HCT116 (cell line): ENCODE measurements around the gene C2orf74. TPM values are rescaled to one million over a fixed set of nuclear protein-coding genes. Genes with fewer than 3 reads are reported as not detected.
A peak's percentile ranks its signal among the peaks of the same experiment; 100 is the strongest.
"Not testable (repeated sequence)": the region's sequence is repeated elsewhere in the genome, so short reads cannot be mapped to it uniquely, and the experiment has no call there.

ENCODE experiments used
- ATAC-seq: fragments of 200-7000 bp; cut with Tn5 transposase; 2 replicates; pipeline ENCODE4 v1.9.1; 2020; ENCODE audit warnings: mild to moderate bottlenecking, moderate library complexity
- BruUV-seq: library from RNA; stranded (reverse); fragments of 400-500 nt; replicated peaks from 2 replicates; lab custom pipeline; 2021; lab: Mats Ljungman, UMichigan
- CTCF ChIA-PET: fragments of 300-600 bp; sonication (Branson Sonifier 250); formaldehyde crosslinking; loops from one replicate; lab custom pipeline; 2021; ENCODE audit warnings: antibody characterized with exemption; lab: Charles Lee
- POLR2A ChIA-PET: fragments of 300-600, 350-600 bp; sonication (Branson Sonifier 250); formaldehyde crosslinking; loops from one replicate; lab custom pipeline; 2021; ENCODE audit warnings: antibody characterized with exemption; lab: Charles Lee
- RAD21 ChIA-PET, 2 experiments: fragments of 300-600 bp; sonication (Branson Sonifier 250); formaldehyde crosslinking; loops; one replicate each; lab custom pipeline; 2023; ENCODE audit warnings: low total read pairs in 2 of 2; ENCODE audit not compliant: uncharacterized antibody in 2 of 2, unreplicated experiment in 2 of 2, low non-redundant PET in 1 of 2; lab: Charles Lee
- DNase-seq: peaks from one replicate; pipeline ENCODE4 v3.0.0-alpha.2; 2010; ENCODE audit warnings: low read depth, low spot score
- H2AFZ ChIP-seq: fragments of 200-600 bp; shearing (Covaris generic), sonication (generic); 2 replicates; pipeline ENCODE4 v1.6.1; 2017; ENCODE audit warnings: low read depth, mixed run types, mixed read lengths, antibody characterized with exemption, low read length; ENCODE audit not compliant: poor library complexity, severe bottlenecking
- H3K27ac ChIP-seq: 2 replicates; pipeline ENCODE4 v1.5.1; 2012; ENCODE audit warnings: low read depth, low read length
- H3K27me3 ChIP-seq: fragments of 200-600 bp; sonication (generic); 2 replicates; pipeline ENCODE4 v1.6.1; 2016; ENCODE audit warnings: mixed run types, low read length, mixed read lengths; ENCODE audit not compliant: insufficient read depth
- H3K36me3 ChIP-seq, 2 experiments: fragments of 200-500 bp in 1 of 2; fragments of 200-600 bp in 1 of 2; sonication (Bioruptor generic) in 1 of 2; sonication (generic) in 1 of 2; 2 replicates each; pipeline versions ENCODE4 v1.5.1 to v1.6.1; 2014 to 2016; ENCODE audit warnings: low read length in 2 of 2, inconsistent platforms in 1 of 2, mixed read lengths in 1 of 2, mixed run types in 1 of 2; ENCODE audit not compliant: insufficient read depth in 2 of 2, control insufficient read depth in 1 of 2
- H3K4me1 ChIP-seq, 2 experiments: fragments of 200-600 bp in 1 of 2; sonication (generic) in 1 of 2; 2 replicates each; pipeline versions ENCODE4 v1.5.1 to v1.6.1; 2012 to 2017; ENCODE audit warnings: low read length in 2 of 2, inconsistent platforms in 1 of 2, mild to moderate bottlenecking in 1 of 2, mixed read lengths in 1 of 2, mixed run types in 1 of 2, moderate library complexity in 1 of 2; ENCODE audit not compliant: insufficient read depth in 2 of 2, control insufficient read depth in 1 of 2
- H3K4me2 ChIP-seq: fragments of 200-600 bp; sonication (generic); 2 replicates; pipeline ENCODE4 v1.6.1; 2017; ENCODE audit warnings: mixed run types, low read length, mixed read lengths
- H3K4me3 ChIP-seq, 2 experiments: fragments of 200-600 bp in 1 of 2; sonication (generic) in 1 of 2; replicated peaks in 1 of 2; 2 replicates each; pipeline ENCODE4 v1.5.1; 2011 to 2016; ENCODE audit warnings: low read length in 2 of 2, control low read depth in 1 of 2, low read depth in 1 of 2, mild to moderate bottlenecking in 1 of 2, mixed read lengths in 1 of 2, mixed run types in 1 of 2
- H3K79me2 ChIP-seq: fragments of 200-600 bp; sonication (generic); 2 replicates; pipeline ENCODE4 v1.6.1; 2017; ENCODE audit warnings: mild to moderate bottlenecking, mixed run types, low read length, moderate library complexity, mixed read lengths; ENCODE audit not compliant: insufficient read depth
- H3K9ac ChIP-seq: fragments of 200-600 bp; sonication (generic); 2 replicates; pipeline ENCODE4 v1.6.1; 2016; ENCODE audit warnings: low read length, mixed read lengths
- H3K9me2 ChIP-seq: fragments of 200-600 bp; sonication (generic), shearing (Covaris generic); 2 replicates; pipeline ENCODE4 v1.6.1; 2017; ENCODE audit warnings: mixed run types, mild to moderate bottlenecking, moderate library complexity; ENCODE audit not compliant: insufficient read depth
- H3K9me3 ChIP-seq, 2 experiments: fragments of 200-500 bp in 1 of 2; fragments of 200-600 bp in 1 of 2; sonication (Bioruptor generic) in 1 of 2; sonication (generic) in 1 of 2; 2 replicates each; pipeline ENCODE4 v1.6.1; 2014 to 2017; ENCODE audit warnings: low read length in 2 of 2, mixed read lengths in 2 of 2, inconsistent platforms in 1 of 2, low read depth in 1 of 2, mild to moderate bottlenecking in 1 of 2, mixed run types in 1 of 2, moderate library complexity in 1 of 2; ENCODE audit not compliant: control insufficient read depth in 1 of 2, insufficient read depth in 1 of 2
- H4K20me1 ChIP-seq: fragments of 200-600 bp; sonication (generic), shearing (Covaris generic); 2 replicates; pipeline ENCODE4 v1.6.1; 2017; ENCODE audit warnings: mixed run types, mild to moderate bottlenecking, moderate library complexity; ENCODE audit not compliant: insufficient read depth
- POLR2AphosphoS5 ChIP-seq: IDR thresholded peaks from 2 replicates; pipeline ENCODE4 v1.6.1; 2011; ENCODE audit warnings: mild to moderate bottlenecking, low read depth, low read length, moderate library complexity
- TCF7L2 ChIP-seq: IDR thresholded peaks from 2 replicates; pipeline ENCODE4 v1.7.0; 2011; ENCODE audit warnings: borderline replicate concordance, inconsistent platforms; ENCODE audit not compliant: insufficient read depth, insufficient read length; ENCODE audit errors: extremely low read depth
- intact Hi-C: fragments of 100-400 bp; cut with micrococcal nuclease; formaldehyde crosslinking; loops from 2 replicates; pipeline ENCODE4 v1.10.0; 2022
- total RNA-seq: library from RNA; stranded (reverse); gene quantifications from one replicate; pipeline ENCODE4 v1.2.1, GENCODE V29; 2021; ENCODE audit not compliant: unreplicated experiment
- TF ChIP-seq, protein P1 (sequence below): IDR thresholded peaks from 2 replicates; pipeline ENCODE4 v1.6.1; 2012; ENCODE audit warnings: low read depth

The C2orf74 gene
- total RNA-seq, 1 experiment from 2014 or later, result not detected

DNA sequence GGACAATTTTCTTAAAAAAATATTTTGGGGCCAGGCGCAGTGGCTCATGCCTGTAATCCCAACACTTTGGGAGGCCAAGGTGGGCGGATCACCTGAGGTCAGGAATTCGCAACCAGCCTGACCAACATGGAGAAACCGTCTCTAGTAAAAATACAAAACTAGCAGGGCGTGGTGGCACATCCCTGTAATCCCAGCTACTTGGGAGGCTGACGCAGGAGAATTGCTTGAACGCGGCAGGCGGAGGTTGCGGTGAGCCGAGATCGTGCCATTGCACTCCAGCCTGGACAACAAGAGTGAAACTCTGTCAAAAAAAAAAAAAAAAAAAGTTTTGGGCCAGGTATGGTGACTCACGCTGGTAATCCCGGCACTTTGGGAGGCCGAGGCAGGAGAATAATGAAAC, 32.7 kb downstream of the C2orf74 start:
- intact Hi-C loops, H2AFZ ChIP-seq, H3K27me3 ChIP-seq, H3K27ac ChIP-seq, BruUV-seq, H3K4me1 ChIP-seq, DNase-seq, RAD21 ChIA-PET, H3K9me2 ChIP-seq, ATAC-seq, H3K4me3 ChIP-seq, H3K4me2 ChIP-seq, H3K9me3 ChIP-seq, H3K79me2 ChIP-seq, H4K20me1 ChIP-seq, POLR2A ChIA-PET, H3K9ac ChIP-seq, CTCF ChIA-PET: not testable (repeated sequence)
- H3K36me3 ChIP-seq, result peaks cover 12 to 19% of the 10 kb centered on the region in 2 experiments

- Histone ChIP-seq H3K27me3 (no peaks in the 10 kb centered on the region), H2AFZ (no peak overlapping the region), H3K27ac (no peak overlapping the region), H4K20me1 (no peaks in the 10 kb centered on the region), H3K9me3 (no peaks in the 10 kb centered on the region), H3K4me1 (peaks cover 0 to 4% of the 10 kb centered on the region in 2 experiments; a peak in 2 of 4 replicates), H3K79me2 (no peaks in the 10 kb centered on the region), H3K9ac (no peak overlapping the region), H3K36me3 (peaks cover 6 to 7% of the 10 kb centered on the region in 2 experiments; a peak in 3 of 4 replicates), H3K4me2 (no peak overlapping the region), H3K9me2 (no peaks in the 10 kb centered on the region), H3K4me3 (no peak overlapping the region)
- ATAC-seq (peak; percentile 52), DNase-seq (no peak)
- intact Hi-C loops, result no loop called here
- no TSS peak for BruUV-seq
- ChIA-PET RAD21 (no interaction called here), POLR2A (no interaction called here), CTCF (no interaction called here)
- TF ChIP-seq POLR2AphosphoS5 (no peak), TCF7L2 (peak; percentile 11)
- TF ChIP-seq, protein P1, sequence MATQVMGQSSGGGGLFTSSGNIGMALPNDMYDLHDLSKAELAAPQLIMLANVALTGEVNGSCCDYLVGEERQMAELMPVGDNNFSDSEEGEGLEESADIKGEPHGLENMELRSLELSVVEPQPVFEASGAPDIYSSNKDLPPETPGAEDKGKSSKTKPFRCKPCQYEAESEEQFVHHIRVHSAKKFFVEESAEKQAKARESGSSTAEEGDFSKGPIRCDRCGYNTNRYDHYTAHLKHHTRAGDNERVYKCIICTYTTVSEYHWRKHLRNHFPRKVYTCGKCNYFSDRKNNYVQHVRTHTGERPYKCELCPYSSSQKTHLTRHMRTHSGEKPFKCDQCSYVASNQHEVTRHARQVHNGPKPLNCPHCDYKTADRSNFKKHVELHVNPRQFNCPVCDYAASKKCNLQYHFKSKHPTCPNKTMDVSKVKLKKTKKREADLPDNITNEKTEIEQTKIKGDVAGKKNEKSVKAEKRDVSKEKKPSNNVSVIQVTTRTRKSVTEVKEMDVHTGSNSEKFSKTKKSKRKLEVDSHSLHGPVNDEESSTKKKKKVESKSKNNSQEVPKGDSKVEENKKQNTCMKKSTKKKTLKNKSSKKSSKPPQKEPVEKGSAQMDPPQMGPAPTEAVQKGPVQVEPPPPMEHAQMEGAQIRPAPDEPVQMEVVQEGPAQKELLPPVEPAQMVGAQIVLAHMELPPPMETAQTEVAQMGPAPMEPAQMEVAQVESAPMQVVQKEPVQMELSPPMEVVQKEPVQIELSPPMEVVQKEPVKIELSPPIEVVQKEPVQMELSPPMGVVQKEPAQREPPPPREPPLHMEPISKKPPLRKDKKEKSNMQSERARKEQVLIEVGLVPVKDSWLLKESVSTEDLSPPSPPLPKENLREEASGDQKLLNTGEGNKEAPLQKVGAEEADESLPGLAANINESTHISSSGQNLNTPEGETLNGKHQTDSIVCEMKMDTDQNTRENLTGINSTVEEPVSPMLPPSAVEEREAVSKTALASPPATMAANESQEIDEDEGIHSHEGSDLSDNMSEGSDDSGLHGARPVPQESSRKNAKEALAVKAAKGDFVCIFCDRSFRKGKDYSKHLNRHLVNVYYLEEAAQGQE, result no peak
Observed at GRCh38 chr2:61196671-61197070, 34.7 kb downstream of the C2orf74 start.
